ENCODE data around the gene METTL24.

Gene METTL24

DNA sequence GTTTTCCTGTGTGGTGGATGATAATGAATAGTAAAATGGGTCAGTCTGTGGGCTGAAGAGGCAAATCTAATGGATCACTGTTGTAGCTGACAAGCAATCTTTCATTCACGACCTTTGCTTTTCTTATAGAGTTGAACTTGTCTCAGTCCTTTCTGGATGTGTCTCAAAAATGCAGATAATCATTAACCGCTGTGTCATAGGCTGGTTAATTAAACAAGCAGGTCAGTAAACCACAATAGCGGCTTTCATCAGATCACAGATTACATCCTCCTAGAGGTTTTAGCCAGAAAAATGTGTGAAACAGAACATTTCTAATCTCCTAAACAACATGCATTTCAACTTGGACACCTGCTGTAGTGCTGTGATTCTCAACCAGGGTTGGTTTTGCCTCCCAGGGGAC, 2.5 kb upstream of the METTL24 start:
- no peak for ATAC-seq
- TF ChIP-seq ZFP30 (CRISPR knock-in tag; IDR thresholded peaks at IDR 0.05) (no peak), ZFP3 (CRISPR knock-in tag; IDR thresholded peaks at IDR 0.05) (no peak), ESRRG (CRISPR knock-in tag; IDR thresholded peaks at IDR 0.05) (no peak), ISL1 (CRISPR knock-in tag; IDR thresholded peaks at IDR 0.05) (no peak), SNAI2 (CRISPR knock-in tag; IDR thresholded peaks at IDR 0.05) (no peak), TCF4 (CRISPR knock-in tag; IDR thresholded peaks at IDR 0.05; ENCODE audit: borderline replicate concordance) (no peak), RARB (CRISPR knock-in tag; IDR thresholded peaks at IDR 0.05) (no peak), TOX (CRISPR knock-in tag; IDR thresholded peaks at IDR 0.05; ENCODE audit: borderline replicate concordance) (no peak), ZC3H10 (CRISPR knock-in tag; IDR thresholded peaks at IDR 0.05) (no peak), ZNF565 (CRISPR knock-in tag; conservative IDR thresholded peaks at IDR 0.05; ENCODE audit: low read depth) (no peak)
- TF ChIP-seq, protein P1, sequence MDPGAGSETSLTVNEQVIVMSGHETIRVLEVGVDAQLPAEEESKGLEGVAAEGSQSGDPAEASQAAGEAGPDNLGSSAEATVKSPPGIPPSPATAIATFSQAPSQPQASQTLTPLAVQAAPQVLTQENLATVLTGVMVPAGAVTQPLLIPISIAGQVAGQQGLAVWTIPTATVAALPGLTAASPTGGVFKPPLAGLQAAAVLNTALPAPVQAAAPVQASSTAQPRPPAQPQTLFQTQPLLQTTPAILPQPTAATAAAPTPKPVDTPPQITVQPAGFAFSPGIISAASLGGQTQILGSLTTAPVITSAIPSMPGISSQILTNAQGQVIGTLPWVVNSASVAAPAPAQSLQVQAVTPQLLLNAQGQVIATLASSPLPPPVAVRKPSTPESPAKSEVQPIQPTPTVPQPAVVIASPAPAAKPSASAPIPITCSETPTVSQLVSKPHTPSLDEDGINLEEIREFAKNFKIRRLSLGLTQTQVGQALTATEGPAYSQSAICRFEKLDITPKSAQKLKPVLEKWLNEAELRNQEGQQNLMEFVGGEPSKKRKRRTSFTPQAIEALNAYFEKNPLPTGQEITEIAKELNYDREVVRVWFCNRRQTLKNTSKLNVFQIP (CRISPR knock-in tag; IDR thresholded peaks at IDR 0.05; ENCODE audit: borderline replicate concordance, low read depth), result no peak

DNA sequence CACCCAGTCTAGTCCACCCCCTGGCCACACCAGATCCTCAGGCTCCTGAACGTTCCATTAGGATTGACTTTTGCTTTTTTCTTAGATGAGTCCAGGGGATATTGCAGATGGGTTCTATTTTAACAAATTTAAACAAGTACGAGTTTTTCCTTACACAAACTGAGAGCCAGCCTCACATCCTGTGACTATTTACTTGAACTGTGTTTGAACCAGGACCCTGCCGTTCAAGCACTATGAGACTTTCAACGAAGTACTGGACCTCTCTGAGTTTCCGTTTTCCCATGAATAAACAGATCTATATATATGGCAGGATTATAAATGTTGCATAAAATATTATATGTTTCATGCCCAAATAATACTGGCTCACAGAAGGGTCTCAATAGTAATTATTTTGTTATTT, 1.4 kb upstream of the METTL24 start:
- no peak for ATAC-seq
- no peak for TF ChIP-seq ZFP30 (CRISPR knock-in tag; IDR thresholded peaks at IDR 0.05)
- TF ChIP-seq TCF4 (CRISPR knock-in tag; IDR thresholded peaks at IDR 0.05; ENCODE audit: borderline replicate concordance), result no peak
- no peak for TF ChIP-seq TOX (CRISPR knock-in tag; IDR thresholded peaks at IDR 0.05; ENCODE audit: borderline replicate concordance)

DNA sequence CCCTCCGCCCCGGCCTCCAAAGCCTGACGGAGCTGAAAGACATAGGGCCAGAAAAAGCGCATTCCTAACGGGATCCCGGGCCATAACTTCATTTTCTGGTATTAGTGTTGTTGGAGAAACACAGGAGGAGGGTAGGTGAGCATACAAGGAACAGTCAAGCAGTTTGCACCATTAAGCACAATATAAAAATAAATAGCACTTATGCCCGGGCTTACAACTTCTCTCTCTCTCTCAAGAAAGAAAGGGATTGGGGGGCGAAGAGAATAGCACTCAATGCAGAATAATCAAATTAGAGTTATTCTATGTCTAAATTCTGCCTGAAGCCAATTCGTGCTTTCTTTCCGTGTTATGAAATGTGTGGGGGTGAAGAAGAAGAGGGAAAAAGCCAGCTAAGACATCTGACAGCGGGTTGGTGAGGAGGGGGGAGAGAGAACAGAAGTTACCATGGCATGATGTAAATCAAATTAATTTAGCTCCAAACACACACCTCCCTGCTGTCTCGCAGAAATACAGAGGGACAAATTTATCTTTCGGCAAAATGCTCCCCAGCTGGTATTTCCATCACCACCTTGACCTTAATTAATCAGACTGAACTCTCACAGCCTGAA, 508 bp upstream of the METTL24 start:
- TF ChIP-seq, protein P2, sequence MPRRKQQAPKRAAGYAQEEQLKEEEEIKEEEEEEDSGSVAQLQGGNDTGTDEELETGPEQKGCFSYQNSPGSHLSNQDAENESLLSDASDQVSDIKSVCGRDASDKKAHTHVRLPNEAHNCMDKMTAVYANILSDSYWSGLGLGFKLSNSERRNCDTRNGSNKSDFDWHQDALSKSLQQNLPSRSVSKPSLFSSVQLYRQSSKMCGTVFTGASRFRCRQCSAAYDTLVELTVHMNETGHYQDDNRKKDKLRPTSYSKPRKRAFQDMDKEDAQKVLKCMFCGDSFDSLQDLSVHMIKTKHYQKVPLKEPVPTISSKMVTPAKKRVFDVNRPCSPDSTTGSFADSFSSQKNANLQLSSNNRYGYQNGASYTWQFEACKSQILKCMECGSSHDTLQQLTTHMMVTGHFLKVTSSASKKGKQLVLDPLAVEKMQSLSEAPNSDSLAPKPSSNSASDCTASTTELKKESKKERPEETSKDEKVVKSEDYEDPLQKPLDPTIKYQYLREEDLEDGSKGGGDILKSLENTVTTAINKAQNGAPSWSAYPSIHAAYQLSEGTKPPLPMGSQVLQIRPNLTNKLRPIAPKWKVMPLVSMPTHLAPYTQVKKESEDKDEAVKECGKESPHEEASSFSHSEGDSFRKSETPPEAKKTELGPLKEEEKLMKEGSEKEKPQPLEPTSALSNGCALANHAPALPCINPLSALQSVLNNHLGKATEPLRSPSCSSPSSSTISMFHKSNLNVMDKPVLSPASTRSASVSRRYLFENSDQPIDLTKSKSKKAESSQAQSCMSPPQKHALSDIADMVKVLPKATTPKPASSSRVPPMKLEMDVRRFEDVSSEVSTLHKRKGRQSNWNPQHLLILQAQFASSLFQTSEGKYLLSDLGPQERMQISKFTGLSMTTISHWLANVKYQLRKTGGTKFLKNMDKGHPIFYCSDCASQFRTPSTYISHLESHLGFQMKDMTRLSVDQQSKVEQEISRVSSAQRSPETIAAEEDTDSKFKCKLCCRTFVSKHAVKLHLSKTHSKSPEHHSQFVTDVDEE (CRISPR knock-in tag; IDR thresholded peaks at IDR 0.05), result no peak
- TF ChIP-seq TOX (CRISPR knock-in tag; IDR thresholded peaks at IDR 0.05; ENCODE audit: borderline replicate concordance), result no peak
- no peak for ATAC-seq

DNA sequence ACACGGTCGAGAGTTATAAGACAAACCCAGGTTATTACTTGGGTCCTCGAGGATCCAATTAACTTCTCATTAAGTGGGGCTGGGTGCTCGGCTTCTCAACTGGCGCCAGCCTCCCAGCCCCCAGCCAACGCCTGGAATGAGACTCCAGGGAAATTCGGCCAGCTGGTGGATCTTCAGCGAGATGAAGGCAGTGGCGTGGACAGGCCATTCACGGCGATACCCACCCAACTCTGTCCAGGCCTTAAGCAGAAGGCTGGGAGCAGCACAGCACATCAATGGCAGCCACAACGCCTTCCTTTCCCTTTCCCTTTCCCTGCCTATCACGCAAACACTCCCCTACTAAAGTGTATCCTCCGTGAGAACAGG, 868 bp downstream of the METTL24 start:
- ATAC-seq, result no peak
- TF ChIP-seq ZNF70 (CRISPR knock-in tag; IDR thresholded peaks at IDR 0.05) (no peak), RARB (CRISPR knock-in tag; IDR thresholded peaks at IDR 0.05) (no peak), BACH2 (CRISPR knock-in tag; IDR thresholded peaks at IDR 0.05; ENCODE audit: borderline replicate concordance) (no peak), ISL1 (CRISPR knock-in tag; IDR thresholded peaks at IDR 0.05) (no peak), CSDC2 (CRISPR knock-in tag; IDR thresholded peaks at IDR 0.05) (no peak), ARNTL (CRISPR knock-in tag; IDR thresholded peaks at IDR 0.05; ENCODE audit: borderline replicate concordance, low read depth) (no peak), OSR1 (CRISPR knock-in tag; IDR thresholded peaks at IDR 0.05) (no peak), ZNF8 (CRISPR knock-in tag; IDR thresholded peaks at IDR 0.05) (no peak), GLIS3 (CRISPR knock-in tag; IDR thresholded peaks at IDR 0.05) (no peak), ZFP3 (CRISPR knock-in tag; IDR thresholded peaks at IDR 0.05) (no peak), TCF4 (CRISPR knock-in tag; IDR thresholded peaks at IDR 0.05; ENCODE audit: borderline replicate concordance) (no peak), ZC3H10 (CRISPR knock-in tag; IDR thresholded peaks at IDR 0.05) (no peak)
- TF ChIP-seq, protein P1 (CRISPR knock-in tag; IDR thresholded peaks at IDR 0.05; ENCODE audit: borderline replicate concordance, low read depth), result no peak

DNA sequence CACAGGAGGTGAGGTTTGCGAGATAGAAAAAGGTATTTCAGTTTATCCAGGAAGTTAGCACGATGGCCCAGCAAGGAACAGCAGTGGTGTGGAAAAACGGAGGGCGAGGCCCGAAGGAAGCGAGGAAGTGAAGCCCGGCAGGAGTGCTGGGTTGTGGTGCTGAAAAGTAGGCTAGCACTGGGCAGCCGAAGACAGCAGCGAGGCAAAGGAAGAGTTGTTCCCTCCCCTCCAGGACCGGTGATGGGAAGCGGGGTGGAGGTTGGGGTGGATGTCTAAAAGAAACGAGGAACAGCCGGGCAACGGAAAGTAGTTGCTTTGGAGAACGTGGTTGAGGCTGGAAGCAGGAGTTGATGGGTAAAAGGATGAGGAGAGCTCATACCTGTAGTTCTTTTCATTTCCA, 1.4 kb downstream of the METTL24 start:
- ATAC-seq, result no peak
- TF ChIP-seq CSDC2 (CRISPR knock-in tag; IDR thresholded peaks at IDR 0.05), result no peak
- TF ChIP-seq, protein P2 (CRISPR knock-in tag; IDR thresholded peaks at IDR 0.05), result no peak
- TF ChIP-seq, protein P1 (CRISPR knock-in tag; IDR thresholded peaks at IDR 0.05; ENCODE audit: borderline replicate concordance, low read depth), result no peak
- no peak for TF ChIP-seq TOX (CRISPR knock-in tag; IDR thresholded peaks at IDR 0.05; ENCODE audit: borderline replicate concordance)
- TF ChIP-seq, protein P3, sequence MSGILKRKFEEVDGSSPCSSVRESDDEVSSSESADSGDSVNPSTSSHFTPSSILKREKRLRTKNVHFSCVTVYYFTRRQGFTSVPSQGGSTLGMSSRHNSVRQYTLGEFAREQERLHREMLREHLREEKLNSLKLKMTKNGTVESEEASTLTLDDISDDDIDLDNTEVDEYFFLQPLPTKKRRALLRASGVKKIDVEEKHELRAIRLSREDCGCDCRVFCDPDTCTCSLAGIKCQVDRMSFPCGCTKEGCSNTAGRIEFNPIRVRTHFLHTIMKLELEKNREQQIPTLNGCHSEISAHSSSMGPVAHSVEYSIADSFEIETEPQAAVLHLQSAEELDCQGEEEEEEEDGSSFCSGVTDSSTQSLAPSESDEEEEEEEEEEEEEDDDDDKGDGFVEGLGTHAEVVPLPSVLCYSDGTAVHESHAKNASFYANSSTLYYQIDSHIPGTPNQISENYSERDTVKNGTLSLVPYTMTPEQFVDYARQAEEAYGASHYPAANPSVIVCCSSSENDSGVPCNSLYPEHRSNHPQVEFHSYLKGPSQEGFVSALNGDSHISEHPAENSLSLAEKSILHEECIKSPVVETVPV (CRISPR knock-in tag; IDR thresholded peaks at IDR 0.05), result no peak
- TF ChIP-seq BACH2 (CRISPR knock-in tag; IDR thresholded peaks at IDR 0.05; ENCODE audit: borderline replicate concordance), result no peak

Measured in SK-N-SH treated with all-trans-retinoic acid at 6 μM for 48 hours (cell line).